Kidney (tissue), 22 donors: Measurements from ENCODE around the gene PSTK. TPM values are rescaled to one million over a fixed set of nuclear protein-coding genes. Genes with fewer than 3 reads are reported as not detected.

Source experiments
- DNase-seq, 5 donors: peaks; one replicate each; pipeline ENCODE4 v3.0.0-alpha.2; 2013 to 2020
- FAIRE-seq: peaks from 2 replicates; lab custom pipeline; 2012; peaks lifted over from hg19 to GRCh38; lab: Jason Lieb, UNC
- H3K27ac ChIP-seq, 2 donors: one replicate each; pipeline ENCODE4 v1.7.0; 2013; ENCODE audit warnings: low read depth in 2 of 2, low read length in 2 of 2, inconsistent platforms in 1 of 2
- H3K27me3 ChIP-seq: one replicate; pipeline ENCODE4 v1.7.1; 2013; ENCODE audit warnings: low read length, inconsistent platforms; ENCODE audit not compliant: control insufficient read depth, insufficient read depth
- H3K36me3 ChIP-seq, 3 donors: one replicate each; pipeline versions ENCODE4 v1.7.0 to v1.7.1; 2013; ENCODE audit warnings: low read length in 3 of 3, control low read depth in 1 of 3, inconsistent platforms in 1 of 3; ENCODE audit not compliant: insufficient read depth in 3 of 3, control insufficient read depth in 2 of 3
- H3K4me1 ChIP-seq, 3 donors: one replicate each; pipeline versions ENCODE4 v1.7.0 to v1.7.1; 2013; ENCODE audit warnings: low read length in 3 of 3, inconsistent platforms in 1 of 3, low read depth in 1 of 3; ENCODE audit not compliant: control insufficient read depth in 2 of 3, insufficient read depth in 2 of 3
- H3K4me3 ChIP-seq, 3 donors: one replicate each; pipeline versions ENCODE4 v1.7.0 to v1.8.1; 2013; ENCODE audit warnings: low read length in 3 of 3, control low read depth in 1 of 3, inconsistent platforms in 1 of 3
- H3K9ac ChIP-seq, 3 donors: one replicate each; pipeline versions ENCODE4 v1.7.0 to v1.7.1; 2013; ENCODE audit warnings: low read length in 3 of 3, control low read depth in 1 of 3, inconsistent platforms in 1 of 3
- H3K9me3 ChIP-seq, 3 donors: one replicate each; pipeline versions ENCODE4 v1.7.0 to v1.7.1; 2013; ENCODE audit warnings: low read length in 3 of 3, control low read depth in 1 of 3, inconsistent platforms in 1 of 3; ENCODE audit not compliant: control insufficient read depth in 2 of 3, insufficient read depth in 1 of 3
- CTCF ChIP-seq: IDR thresholded peaks from 3 replicates; pipeline ENCODE4 v1.5.1; 2012; ENCODE audit warnings: mild to moderate bottlenecking, moderate library complexity, borderline replicate concordance; ENCODE audit not compliant: insufficient read depth; ENCODE audit errors: extremely low read depth
- intact Hi-C: fragments of 100-400 bp; cut with DNase I; formaldehyde crosslinking; loops from one replicate; pipeline ENCODE4 v1.11.1; 2022
- long read RNA-seq, 10 donors: library from polyadenylated mRNA in 1 of 10; unstranded in 1 of 10; transcript quantifications; one replicate each; pipeline ENCODE4 v2.0.0 and lab custom pipeline, GENCODE V29; 2021 to 2026
- polyA plus RNA-seq: library from polyadenylated mRNA; stranded (reverse); fragments of 350-450 nt; fragmentation: Illumina TruSeq; extraction: RNeasy Lipid Tissue Mini Kit (QIAGEN cat#74804); gene quantifications from one replicate; pipeline ENCODE4 v1.2.3, GENCODE V29; 2014; ENCODE audit warnings: low read depth, low replicate concordance; ENCODE audit not compliant: insufficient read depth
- total RNA-seq: library from RNA; stranded (reverse); fragmentation: NEBNext Ultra II Directional; extraction: Animal tissue kit (Norgen Biotek cat#: 25700); gene quantifications from one replicate; pipeline ENCODE4 v1.2.1, GENCODE V29; 2021
- donor health status: control.
- donor health status: control.
- donor health status: control.
- donor health status: control.
- donor health status: control.
- donor health status: DM: yes; HTN: yes; CAD: no.
- donor health status: Normal renal cell carcinoma (clear cell type).

The PSTK gene
- 4.3 TPM for total RNA-seq
- polyA plus RNA-seq = 4.7 TPM
- long read RNA-seq, donor 1, partial matches to known transcripts = 0 of 1 reads
- long read RNA-seq, donor 1, other reads (novel, unspliced or antisense) = 0 of 1 reads
- long read RNA-seq, donor 2, partial matches to known transcripts = 0 of 3 reads
- long read RNA-seq, donor 2, other reads (novel, unspliced or antisense) = 0 of 3 reads
- long read RNA-seq, donor 3, partial matches to known transcripts = 0 of 4 reads
- long read RNA-seq, donor 3, other reads (novel, unspliced or antisense) = 0 of 4 reads
- long read RNA-seq, donor 4, partial matches to known transcripts = 0 of 3 reads
- long read RNA-seq, donor 4, other reads (novel, unspliced or antisense) = 0 of 3 reads
- long read RNA-seq, donor 5 = 0 reads
- long read RNA-seq, donor 6, partial matches to known transcripts = 0 of 4 reads
- long read RNA-seq, donor 6, other reads (novel, unspliced or antisense) = 0 of 4 reads
- long read RNA-seq, donor 7, partial matches to known transcripts = 1 of 6 reads
- long read RNA-seq, donor 7, other reads (novel, unspliced or antisense) = 3 of 6 reads
- long read RNA-seq, donor 8, partial matches to known transcripts = 5 of 9 reads
- long read RNA-seq, donor 8, other reads (novel, unspliced or antisense) = 0 of 9 reads
- long read RNA-seq, donor 9, partial matches to known transcripts = 0 of 2 reads
- long read RNA-seq, donor 9, other reads (novel, unspliced or antisense) = 0 of 2 reads
- long read RNA-seq, donor 10, partial matches to known transcripts = 0 of 2 reads
- long read RNA-seq, donor 10, other reads (novel, unspliced or antisense) = 0 of 2 reads

- H3K27ac ChIP-seq = peak within 1 kb of the TSS; percentile 95 to 97
- TF ChIP-seq CTCF = peak; percentile 73
- intact Hi-C loops = no loop called here
These were observed at the start of gene PSTK for GRCh38 chr10:122980209-122981065. TSS of gene PSTK (plus strand) at chr10:122980401. CDS start at chr10:122980480, 79 bp downstream.

GRCh38 chr10:122931088-122931906 is 48.9 kb upstream of the PSTK start:
- DNase-seq (no peak), FAIRE-seq (no peak)
- intact Hi-C loops = no loop called here
- Histone ChIP-seq H3K36me3 (no peaks in the 10 kb centered on the region), H3K27ac (no peak overlapping the region), H3K4me1 (no peaks in the 10 kb centered on the region), H3K9me3 (no peaks in the 10 kb centered on the region), H3K9ac (no peak overlapping the region), H3K4me3 (no peak overlapping the region), H3K27me3 (no peaks in the 10 kb centered on the region)
- TF ChIP-seq CTCF = no peak

More at GRCh38 chr10:122980209-122981065, at the start of gene PSTK:
- Histone ChIP-seq H3K4me1 (peaks cover 0 to 6% (median 0%) of the 10 kb centered on the region in 3 donors), H3K4me3 (peak within 1 kb of the TSS; percentile 65 to 92 (median 87)), H3K9me3 (no peaks in the 10 kb centered on the region), H3K36me3 (no peaks in the 10 kb centered on the region), H3K9ac (peak within 1 kb of the TSS; percentile 52 to 88 (median 64)), H3K27me3 (no peaks in the 10 kb centered on the region)
- peak; percentile 95 to 98 (median 96) for DNase-seq
- no peak for FAIRE-seq
